Left ventricle myocardium inferior (tissue), 1 donor: ENCODE data around the gene POLR2F. TPM values are rescaled to one million over a fixed set of nuclear protein-coding genes. Genes with fewer than 3 reads are reported as not detected.

ENCODE experiments used
- DNase-seq: peaks from one replicate; pipeline ENCODE4 v3.0.0-alpha.2; 2020
- H3K27ac ChIP-seq: fragments of 200-600 bp; replicated peaks from 2 replicates; pipeline ENCODE4 v1.8.0; 2021
- H3K27me3 ChIP-seq: fragments of 200-600 bp; 2 replicates; pipeline ENCODE4 v1.8.0; 2021; ENCODE audit warnings: low read depth
- H3K36me3 ChIP-seq: fragments of 200-600 bp; 2 replicates; pipeline ENCODE4 v1.8.0; 2021
- H3K4me1 ChIP-seq: fragments of 200-600 bp; 2 replicates; pipeline ENCODE4 v1.8.0; 2021
- H3K4me3 ChIP-seq: fragments of 200-600 bp; 2 replicates; pipeline ENCODE4 v1.8.0; 2021; ENCODE audit warnings: mild to moderate bottlenecking, moderate library complexity
- H3K9me3 ChIP-seq: fragments of 200-600 bp; replicated peaks from 2 replicates; pipeline ENCODE4 v1.8.0; 2021
- intact Hi-C: fragments of 100-400 bp; cut with micrococcal nuclease; formaldehyde crosslinking; loops from one replicate; pipeline ENCODE4 v1.11.0; 2022
- total RNA-seq: library from RNA; stranded (reverse); fragmentation: NEBNext Ultra II Directional; extraction: Animal tissue kit (Norgen Biotek cat#: 25700); gene quantifications from one replicate; pipeline ENCODE4 v1.2.1, GENCODE V29; 2021
- TF ChIP-seq, protein P1 (sequence below): fragments of 200-600 bp; IDR thresholded peaks from 2 replicates; pipeline ENCODE4 v1.8.0; 2021; ENCODE audit warnings: antibody characterized with exemption, mild to moderate bottlenecking, borderline replicate concordance
- donor health status: DM: no; HTN: yes; CAD: no; lungs with severe emphysema.

The POLR2F gene
- total RNA-seq, 1 donor from 2014 or later = 79.3 TPM

DNA sequence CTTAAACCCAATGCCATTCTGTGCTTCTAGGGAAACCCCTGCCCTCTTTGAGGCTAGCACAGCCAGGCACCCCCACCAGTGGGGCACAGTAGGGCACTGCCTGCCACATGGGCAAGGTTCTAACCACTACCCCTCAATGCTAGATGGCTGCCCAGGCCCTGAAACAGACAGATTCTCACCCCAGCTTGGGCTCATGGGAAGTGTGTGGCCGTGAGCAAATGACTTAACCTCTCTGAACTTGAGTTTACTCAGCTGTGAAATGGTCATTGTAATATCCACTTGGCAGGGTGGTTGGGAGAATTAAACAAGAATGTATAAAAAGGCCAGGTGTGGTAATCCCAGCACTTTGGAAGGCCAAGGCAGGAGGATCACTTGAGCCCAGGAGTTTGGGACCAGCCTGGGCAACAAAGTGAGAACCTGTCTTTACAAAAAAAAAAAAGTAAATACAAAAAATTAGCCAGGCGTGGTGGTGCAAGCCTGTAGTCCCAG is 22.5 kb upstream of the POLR2F start:
- no peaks in the 10 kb centered on the region for H3K27me3 ChIP-seq
- H3K9me3 ChIP-seq = no peaks in the 10 kb centered on the region
- H3K4me3 ChIP-seq = no peak overlapping the region
- H3K27ac ChIP-seq = peak overlapping the region; percentile 40
- peaks cover 51% of the 10 kb centered on the region for H3K4me1 ChIP-seq
- no peak for DNase-seq
- intact Hi-C loops = no loop called here
- TF ChIP-seq, protein P1, sequence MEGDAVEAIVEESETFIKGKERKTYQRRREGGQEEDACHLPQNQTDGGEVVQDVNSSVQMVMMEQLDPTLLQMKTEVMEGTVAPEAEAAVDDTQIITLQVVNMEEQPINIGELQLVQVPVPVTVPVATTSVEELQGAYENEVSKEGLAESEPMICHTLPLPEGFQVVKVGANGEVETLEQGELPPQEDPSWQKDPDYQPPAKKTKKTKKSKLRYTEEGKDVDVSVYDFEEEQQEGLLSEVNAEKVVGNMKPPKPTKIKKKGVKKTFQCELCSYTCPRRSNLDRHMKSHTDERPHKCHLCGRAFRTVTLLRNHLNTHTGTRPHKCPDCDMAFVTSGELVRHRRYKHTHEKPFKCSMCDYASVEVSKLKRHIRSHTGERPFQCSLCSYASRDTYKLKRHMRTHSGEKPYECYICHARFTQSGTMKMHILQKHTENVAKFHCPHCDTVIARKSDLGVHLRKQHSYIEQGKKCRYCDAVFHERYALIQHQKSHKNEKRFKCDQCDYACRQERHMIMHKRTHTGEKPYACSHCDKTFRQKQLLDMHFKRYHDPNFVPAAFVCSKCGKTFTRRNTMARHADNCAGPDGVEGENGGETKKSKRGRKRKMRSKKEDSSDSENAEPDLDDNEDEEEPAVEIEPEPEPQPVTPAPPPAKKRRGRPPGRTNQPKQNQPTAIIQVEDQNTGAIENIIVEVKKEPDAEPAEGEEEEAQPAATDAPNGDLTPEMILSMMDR = no peak
- H3K36me3 ChIP-seq = peaks cover 63% of the 10 kb centered on the region

DNA sequence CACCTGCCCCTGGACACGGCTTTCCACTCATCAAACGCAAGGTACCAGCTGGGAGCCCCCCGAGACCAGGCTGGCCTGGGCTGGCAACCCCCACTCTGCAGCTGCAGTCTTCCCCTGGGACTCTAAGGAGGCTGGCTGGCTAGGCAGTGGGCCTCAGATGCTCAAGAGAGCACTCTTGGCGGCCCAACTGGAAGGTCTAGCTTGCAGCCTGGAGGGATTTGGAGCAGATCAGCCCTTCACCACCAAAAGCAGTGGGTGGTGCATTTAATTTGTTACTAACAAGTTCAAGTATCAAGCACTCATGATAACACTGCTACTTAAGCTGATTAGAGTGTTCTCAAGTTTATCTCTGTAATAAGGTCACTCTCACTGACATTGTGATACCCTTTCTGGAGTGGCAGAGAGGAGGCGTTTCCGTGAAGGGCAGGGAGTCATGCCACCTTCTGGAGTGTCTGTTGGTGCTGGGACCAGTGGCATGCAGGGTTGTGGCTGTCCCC is 21.6 kb upstream of the POLR2F start:
- H3K36me3 ChIP-seq = peaks cover 63% of the 10 kb centered on the region

DNA sequence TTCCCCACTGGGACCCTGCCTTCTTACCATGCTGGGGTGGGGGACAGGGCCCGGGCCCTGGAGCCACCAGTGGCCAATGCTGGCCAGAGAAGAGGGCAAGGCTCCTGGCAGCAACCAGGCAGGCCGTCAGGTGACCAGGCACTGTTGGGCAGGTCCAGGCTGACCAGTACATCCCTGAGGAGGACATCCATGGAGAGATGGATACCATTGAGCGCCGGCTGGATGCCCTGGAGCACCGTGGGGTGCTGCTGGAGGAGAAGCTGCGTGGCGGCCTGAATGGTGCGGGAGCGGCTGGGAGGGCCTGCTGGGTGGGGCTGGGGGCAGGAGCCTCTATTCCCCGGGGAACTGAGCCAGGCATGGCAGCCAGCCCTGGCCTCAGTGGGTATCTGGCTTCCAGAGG is 21.1 kb upstream of the POLR2F start:
- Histone ChIP-seq H3K27me3 (no peaks in the 10 kb centered on the region), H3K9me3 (no peaks in the 10 kb centered on the region), H3K27ac (peak overlapping the region; percentile 40), H3K4me3 (no peak overlapping the region), H3K4me1 (peaks cover 51% of the 10 kb centered on the region), H3K36me3 (peaks cover 63% of the 10 kb centered on the region)
- DNase-seq = no peak
- intact Hi-C loops = no loop called here
- TF ChIP-seq, protein P1 = no peak

More for the DNA sequence above, 21.6 kb upstream of the POLR2F start:
- intact Hi-C loops = no loop called here
- Histone ChIP-seq H3K9me3 (no peaks in the 10 kb centered on the region), H3K27me3 (no peaks in the 10 kb centered on the region), H3K4me1 (peaks cover 51% of the 10 kb centered on the region), H3K27ac (peak overlapping the region; percentile 40), H3K4me3 (no peak overlapping the region)
- DNase-seq = no peak
- TF ChIP-seq, protein P1 = no peak

DNA sequence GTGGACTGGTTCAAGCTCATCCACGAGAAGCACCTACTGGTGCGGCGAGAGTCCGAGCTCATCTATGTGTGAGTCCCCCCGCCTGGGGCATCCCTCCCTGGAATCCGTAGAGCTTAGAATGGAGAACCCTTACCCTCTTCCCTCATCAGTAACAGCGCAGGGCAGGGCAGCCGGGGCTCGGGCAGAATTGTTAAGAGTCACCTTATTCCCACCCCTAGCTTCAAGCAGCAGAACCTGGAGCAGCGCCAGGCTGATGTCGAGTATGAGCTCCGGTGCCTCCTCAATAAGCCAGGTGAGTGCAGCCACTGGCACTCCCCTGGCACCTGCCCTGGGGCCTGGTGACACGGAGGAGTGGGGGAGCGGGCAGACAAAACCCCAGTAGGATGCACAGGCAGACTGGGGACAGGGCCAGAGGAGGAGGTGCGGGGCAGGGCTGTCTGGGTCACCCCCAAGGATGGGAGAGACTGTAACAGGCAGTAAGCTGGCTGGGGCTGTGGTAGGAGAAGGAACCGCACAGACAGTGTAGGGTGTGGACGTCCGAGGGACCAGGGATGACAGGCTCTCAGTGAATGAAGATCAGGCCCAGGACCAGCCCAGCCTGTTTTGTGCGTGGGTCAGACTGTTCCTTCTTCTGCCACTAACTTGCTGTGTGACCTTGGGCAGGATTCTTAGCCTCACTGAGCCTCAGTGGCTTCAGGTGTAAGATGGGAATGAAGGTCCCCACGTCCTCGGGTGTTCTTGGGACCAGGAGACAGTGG is 20.5 kb upstream of the POLR2F start:
- DNase-seq = no peak
- H3K36me3 ChIP-seq = peaks cover 63% of the 10 kb centered on the region
- intact Hi-C loops = no loop called here
- TF ChIP-seq, protein P1 = no peak
- H3K27me3 ChIP-seq = no peaks in the 10 kb centered on the region
- no peak overlapping the region for H3K4me3 ChIP-seq
- no peaks in the 10 kb centered on the region for H3K9me3 ChIP-seq
- H3K4me1 ChIP-seq = peaks cover 51% of the 10 kb centered on the region
- peak overlapping the region; percentile 65 for H3K27ac ChIP-seq

DNA sequence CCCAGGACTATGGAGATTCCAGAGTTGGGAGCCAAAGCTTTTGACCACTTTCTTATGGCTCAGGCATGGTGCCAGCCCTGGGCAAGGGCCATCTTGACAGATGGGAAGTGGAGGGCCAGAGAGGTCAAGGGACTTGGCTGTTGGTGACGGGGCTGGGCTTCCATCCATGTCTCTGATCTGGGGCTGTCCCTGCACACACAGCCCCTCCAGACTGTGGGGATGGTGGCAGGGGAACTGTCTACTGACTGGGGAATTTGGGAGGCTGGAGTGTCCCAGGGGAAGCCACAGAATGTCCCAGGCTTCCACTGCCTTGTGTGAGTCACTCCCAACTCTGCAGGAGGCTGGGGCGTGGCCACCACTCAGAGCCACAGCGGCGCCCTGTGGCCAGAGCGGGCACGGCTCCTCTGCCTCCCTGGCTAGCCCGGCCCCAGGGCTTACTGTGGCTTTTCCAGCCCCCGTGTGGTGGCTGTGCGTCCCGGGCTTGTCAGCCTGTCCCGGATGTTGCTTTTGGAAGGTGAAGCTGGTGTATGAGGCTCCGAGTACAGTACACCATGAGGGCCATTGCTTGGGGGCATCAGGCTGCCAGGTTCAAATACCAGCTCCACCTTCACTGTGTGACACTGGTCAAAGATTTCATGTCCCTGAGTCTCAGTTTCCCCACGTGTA is 19.7 kb upstream of the POLR2F start:
- Histone ChIP-seq H3K4me1 (peaks cover 51% of the 10 kb centered on the region), H3K9me3 (no peaks in the 10 kb centered on the region), H3K27me3 (no peaks in the 10 kb centered on the region), H3K36me3 (peaks cover 60% of the 10 kb centered on the region), H3K4me3 (no peak overlapping the region), H3K27ac (peak overlapping the region; percentile 65)
- DNase-seq = peak; percentile 87
- TF ChIP-seq, protein P1 = peak; percentile 98
- intact Hi-C loops = no loop called here
